ENCODE measurements around the gene NOL7.

Gene NOL7

GRCh38 chr6:13648850-13649249 is 33.7 kb downstream of the NOL7 start:
- DNase-seq (ENCODE audit: insufficient read length, low spot score) (no peak), FAIRE-seq (no peak)

DNA sequence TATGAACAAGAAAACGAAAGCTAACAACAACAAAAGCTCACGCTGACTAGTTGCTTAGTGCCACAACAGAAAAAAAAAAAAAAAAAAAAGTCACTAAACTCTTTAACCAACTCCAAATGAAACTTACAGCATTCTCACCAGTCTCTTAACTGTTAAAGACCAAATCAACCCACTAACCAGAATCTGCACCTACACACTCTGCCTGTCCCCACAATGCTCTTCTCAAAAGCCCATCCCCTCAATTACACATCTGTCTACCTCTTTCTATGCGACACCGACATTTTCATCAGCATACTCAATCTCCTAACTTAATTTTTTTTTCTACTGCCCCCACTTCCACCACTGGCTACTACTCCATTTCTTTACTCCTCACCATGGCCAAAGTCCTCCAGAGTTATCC is 34.3 kb downstream of the NOL7 start:
- no peak for DNase-seq (ENCODE audit: insufficient read length, low spot score)
- FAIRE-seq = no peak

DNA sequence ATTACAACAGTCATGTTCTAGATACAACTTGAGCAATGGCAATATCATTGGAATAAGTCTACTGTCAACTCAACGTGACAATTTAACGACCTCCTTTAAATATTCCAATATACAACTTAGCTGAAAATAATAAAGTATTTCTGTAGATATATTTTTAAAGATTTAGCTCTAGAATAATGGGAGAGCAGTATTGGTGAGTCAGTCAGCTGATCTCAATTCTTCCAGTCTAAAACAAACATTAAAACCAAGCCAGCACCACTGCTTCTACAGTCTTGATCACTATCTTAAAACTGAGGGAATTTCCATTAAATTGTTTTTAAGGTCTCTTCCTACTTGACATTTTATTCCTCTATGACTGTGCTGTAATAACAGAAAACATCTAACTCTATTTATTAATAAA is 38.2 kb downstream of the NOL7 start:
- DNase-seq (ENCODE audit: insufficient read length, low spot score) = peak; percentile 11
- FAIRE-seq = no peak

- no peak for DNase-seq (ENCODE audit: insufficient read length, low spot score)
- no peak for FAIRE-seq
Measured at GRCh38 chr6:13654496-13654895, 39.4 kb downstream of the NOL7 start.

DNA sequence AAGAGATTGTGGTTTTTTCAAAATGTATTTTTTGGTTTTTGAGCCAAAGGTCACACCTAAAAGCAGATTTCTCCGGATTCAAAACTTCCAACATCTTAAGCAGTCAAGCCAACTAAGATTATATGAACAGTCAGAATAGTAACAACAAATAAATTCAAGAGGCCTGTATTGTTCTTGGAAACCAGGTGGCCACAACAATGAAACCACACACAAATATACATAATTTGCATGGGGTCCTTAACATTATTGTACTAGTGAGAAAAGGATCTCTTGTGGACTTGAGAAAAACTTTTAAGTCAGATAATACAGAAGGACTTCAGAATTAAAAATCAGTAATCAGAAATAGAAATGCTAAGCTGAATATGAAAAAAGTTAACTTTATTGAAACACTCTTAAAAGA is 40.6 kb downstream of the NOL7 start:
- FAIRE-seq = no peak
- no peak for DNase-seq (ENCODE audit: insufficient read length, low spot score)

GRCh38 chr6:13660273-13660672 is 45.1 kb downstream of the NOL7 start:
- FAIRE-seq = no peak
- no peak for DNase-seq (ENCODE audit: insufficient read length, low spot score)

GRCh38 chr6:13660893-13661292 is 45.8 kb downstream of the NOL7 start:
- DNase-seq (ENCODE audit: insufficient read length, low spot score) (no peak), FAIRE-seq (no peak)

DNA sequence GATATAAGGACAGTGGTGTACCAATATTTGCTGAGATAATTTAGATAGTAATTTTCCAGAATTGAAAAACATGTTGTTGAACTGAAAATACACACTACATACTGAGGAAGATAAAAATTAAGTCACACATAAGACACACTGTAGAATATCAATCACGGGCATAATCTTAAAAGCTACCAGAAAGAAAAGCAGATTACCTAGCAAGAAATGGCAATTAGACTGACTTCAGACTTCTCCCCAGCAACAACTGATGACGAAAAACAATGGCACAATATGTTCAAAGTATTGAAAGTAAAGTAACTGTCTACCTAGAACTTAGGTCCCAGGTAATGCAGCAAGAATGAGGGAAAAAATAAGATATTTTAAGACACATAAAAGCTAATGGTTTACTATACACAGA is 46.5 kb downstream of the NOL7 start:
- FAIRE-seq (no peak), DNase-seq (ENCODE audit: insufficient read length, low spot score) (no peak)

DNA sequence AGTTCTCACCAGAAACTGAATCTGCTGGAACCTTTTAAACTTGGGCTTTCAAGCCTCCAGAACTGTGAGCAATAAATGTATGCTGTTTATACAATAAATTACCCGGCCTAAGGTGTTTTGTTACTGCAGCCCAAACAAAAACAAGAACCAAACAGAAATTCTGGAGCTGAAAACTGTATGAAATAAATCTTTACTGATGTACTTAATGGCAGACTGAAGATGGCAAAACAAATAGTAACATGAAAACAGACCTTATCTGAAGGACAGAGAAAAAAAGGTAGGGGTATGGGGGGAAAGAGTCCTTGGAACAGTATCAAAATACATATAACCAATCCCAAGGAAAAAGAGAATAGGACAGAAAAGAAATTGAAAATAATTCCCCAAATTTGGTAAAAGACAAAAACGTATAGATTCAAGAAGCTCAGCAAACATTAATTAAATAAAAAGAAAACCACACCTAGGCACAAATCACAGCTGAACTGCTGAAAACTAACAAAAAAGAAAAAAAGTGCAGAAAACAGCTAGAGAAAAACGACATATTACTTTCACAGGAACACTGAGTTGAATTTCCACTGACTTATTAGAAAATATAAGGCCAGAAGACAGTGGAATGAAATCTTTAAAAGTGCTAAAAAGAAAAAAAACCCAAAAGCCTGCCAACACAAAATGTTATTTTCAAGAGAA is 47.7 kb downstream of the NOL7 start:
- DNase-seq (ENCODE audit: insufficient read length, low spot score) (no peak), FAIRE-seq (no peak)

DNA sequence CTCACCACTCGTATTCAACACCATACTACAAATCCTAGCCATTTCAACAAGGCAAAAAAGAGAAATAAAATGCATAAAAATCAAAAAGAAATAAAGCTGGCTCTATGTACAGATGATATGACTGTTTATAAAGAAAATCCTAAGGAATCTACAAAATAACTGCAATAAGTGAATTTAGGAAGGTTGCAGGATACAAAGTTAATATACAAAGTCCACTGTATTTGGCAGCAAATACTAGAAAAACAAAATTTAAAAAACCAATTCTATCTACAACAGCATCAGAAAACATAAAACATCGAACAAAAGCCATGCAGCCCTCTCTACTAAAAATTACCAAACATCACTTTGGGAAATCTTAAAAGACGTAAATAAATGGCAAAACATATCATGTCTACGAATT is 48.9 kb downstream of the NOL7 start:
- no peak for DNase-seq (ENCODE audit: insufficient read length, low spot score)
- no peak for FAIRE-seq

- DNase-seq (ENCODE audit: insufficient read length, low spot score) = no peak
- FAIRE-seq = no peak
Measured at GRCh38 chr6:13664703-13665352, 49.7 kb downstream of the NOL7 start.

GRCh38 chr6:13666194-13667105 is 51.3 kb downstream of the NOL7 start:
- DNase-seq (ENCODE audit: insufficient read length, low spot score) (no peak), FAIRE-seq (no peak)

DNA sequence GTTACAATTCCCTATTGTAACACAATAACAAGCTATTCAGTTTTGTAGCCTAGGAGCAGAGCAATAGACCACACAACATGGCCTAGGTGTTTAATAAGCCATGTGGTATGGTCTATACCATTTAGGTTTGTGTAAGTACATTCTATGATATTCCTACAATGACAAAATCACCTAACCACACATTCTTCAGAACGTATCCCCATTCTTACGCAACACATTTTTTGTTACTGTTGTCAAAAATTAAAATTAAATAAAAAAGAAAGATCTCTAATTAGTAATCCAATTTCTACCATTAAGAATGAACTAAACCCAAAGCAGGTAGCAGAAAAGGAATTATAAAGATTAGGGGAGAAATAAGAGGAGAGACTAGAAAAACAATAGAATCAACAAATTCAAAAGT is 52.5 kb downstream of the NOL7 start:
- no peak for FAIRE-seq
- no peak for DNase-seq (ENCODE audit: insufficient read length, low spot score)

DNA sequence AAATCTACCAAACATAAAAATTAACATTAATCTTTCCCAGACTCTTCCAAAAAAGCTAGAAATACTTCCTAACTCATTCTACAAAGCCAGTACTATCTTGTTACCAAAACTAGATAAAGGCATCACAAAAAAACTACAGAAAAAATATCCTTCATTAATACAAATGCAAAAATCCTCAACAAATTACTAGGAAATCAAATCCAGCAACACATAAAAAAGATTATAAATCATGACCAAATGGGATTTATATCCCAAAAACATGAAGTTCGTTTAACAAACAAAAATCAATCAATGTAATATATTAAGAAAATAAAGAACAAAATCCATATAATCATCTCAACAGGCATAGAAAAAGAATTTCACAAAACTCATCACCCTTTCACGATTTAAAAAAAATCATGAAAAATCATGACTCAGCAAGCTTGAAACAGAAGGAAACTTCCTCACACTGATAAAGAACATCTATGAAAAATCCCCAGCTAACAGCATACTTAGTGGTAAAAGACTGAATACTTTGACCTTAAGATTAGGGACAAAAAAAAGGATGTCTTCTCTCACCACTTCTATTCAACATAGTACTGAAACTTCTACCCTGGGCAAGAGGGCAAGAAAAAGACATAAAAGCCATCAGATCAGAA is 53.3 kb downstream of the NOL7 start:
- no peak for FAIRE-seq
- no peak for DNase-seq (ENCODE audit: insufficient read length, low spot score)

DNA sequence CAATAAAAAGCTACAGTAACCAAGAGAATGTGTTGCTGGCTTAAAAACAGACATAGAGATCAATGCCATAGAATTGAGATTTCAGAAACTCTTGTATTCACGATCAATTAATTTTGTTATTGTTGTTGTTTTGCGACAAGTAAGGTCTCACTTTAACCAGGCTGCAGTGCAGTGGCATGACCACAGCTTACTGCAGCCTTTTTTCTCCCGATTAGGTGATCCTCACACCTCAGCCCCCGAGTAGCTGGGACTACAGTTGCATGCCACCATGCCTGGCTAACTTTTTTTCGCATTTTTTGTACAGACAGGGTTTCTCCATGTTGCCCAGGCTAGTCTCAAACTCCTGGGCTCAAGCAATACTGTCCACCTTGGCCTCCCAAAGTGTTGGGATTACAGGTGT is 54.3 kb downstream of the NOL7 start:
- no peak for DNase-seq (ENCODE audit: insufficient read length, low spot score)
- no peak for FAIRE-seq
